ENCODE measurements around the gene CFAP43.

DNA sequence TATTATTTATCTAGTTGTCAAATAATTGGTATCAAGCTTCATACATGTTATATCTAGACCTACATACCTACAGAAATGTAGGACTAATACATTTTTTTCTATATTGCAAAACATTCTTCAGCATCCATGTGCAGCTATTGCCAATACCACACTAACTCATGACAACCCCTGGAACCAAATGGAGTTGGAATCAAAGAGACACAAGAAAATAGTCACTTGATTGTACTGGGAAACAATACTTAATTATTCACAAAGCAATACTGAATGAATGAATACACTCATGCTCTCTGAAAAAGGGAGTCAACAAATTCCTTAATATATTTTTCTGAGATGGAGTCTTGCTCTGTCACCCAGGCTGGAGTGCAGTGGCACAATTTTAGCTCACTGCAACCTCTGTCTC is 10.4 kb upstream of the CFAP43 start:
- TF ChIP-seq CTCF (conservative IDR thresholded peaks at IDR 0.05) (no peak), ZFX (IDR thresholded peaks at IDR 0.05) (no peak)

All from C4-2B (cell line).